ENCODE measurements around the gene GPSM1. TPM values are rescaled to one million over a fixed set of nuclear protein-coding genes. Genes with fewer than 3 reads are reported as not detected.

Gene GPSM1
- total and polyA plus RNA-seq, 2 donors (not counting 1 experiment from before 2014, with no cell fraction given), result 2.4 to 6.3 TPM

- Mint-ChIP-seq H3K4me3 (peak overlapping the region; percentile 59), H3K27me3 (no peaks in the 10 kb centered on the region), H3K27ac (no peak overlapping the region), H3K4me1 (peaks cover 9% of the 10 kb centered on the region), H3K9me3 (ENCODE audit: insufficient read depth) (no peaks in the 10 kb centered on the region)
- no peak overlapping the region for H3K4me3 ChIP-seq (ENCODE audit: control extremely low read depth in 1 of 5, extremely low read depth in 1 of 5, insufficient read depth in 1 of 5, low read depth in 2 of 5, low read length in 4 of 5)
- peak; percentile 79 for ATAC-seq (ENCODE audit: low read depth)
- H3K4me1 ChIP-seq (ENCODE audit: control insufficient read depth in 2 of 2, insufficient read depth in 2 of 2, low read length in 2 of 2), result peaks cover 3 to 6% of the 10 kb centered on the region in 2 donors
- peak overlapping the region; percentile 55 for H3K4me2 ChIP-seq (replicated peaks; ENCODE audit: low read depth, low read length, poor library complexity, severe bottlenecking)
- peak; percentile 72 for DNase-seq
- WGBS (ENCODE audit: insufficient coverage), result 51% methylated on average over 54 of the region's 60 CpGs
- H3K9ac ChIP-seq (ENCODE audit: low read length), result no peak overlapping the region
- no peaks in the 10 kb centered on the region for H4K20me1 ChIP-seq (ENCODE audit: control insufficient read depth, insufficient read depth, low read length, poor library complexity, severe bottlenecking)
- no peaks in the 10 kb centered on the region for H3K27me3 ChIP-seq (replicated peaks in 1 of 4; ENCODE audit: control extremely low read depth in 1 of 4, control insufficient read depth in 3 of 4, insufficient read depth in 4 of 4, low read length in 3 of 4)
- intact Hi-C loops (cut with micrococcal nuclease), result loop anchor here (1.0 kb wide), 1 partner anchor 21 kb away; the partner anchor contains the start of gene DNLZ
- peak overlapping the region; percentile 14 for H2AFZ ChIP-seq (ENCODE audit: insufficient read depth, low read depth, low read length, poor library complexity, severe bottlenecking)
- no peaks in the 10 kb centered on the region for H3K9me3 ChIP-seq (ENCODE audit: control extremely low read depth in 1 of 3, control insufficient read depth in 2 of 3, insufficient read depth in 1 of 3, low read length in 2 of 3)
- H3K79me2 ChIP-seq (ENCODE audit: control insufficient read depth, insufficient read depth, low read length), result no peaks in the 10 kb centered on the region
- H3K36me3 ChIP-seq (replicated peaks in 1 of 2; ENCODE audit: control extremely low read depth in 1 of 2, control insufficient read depth in 1 of 2, extremely low read depth in 1 of 2, insufficient read depth in 2 of 2, low read length in 1 of 2), result no peaks in the 10 kb centered on the region
- no peak overlapping the region for H3K27ac ChIP-seq (ENCODE audit: low read length in 2 of 2)
- ChIA-PET CTCF (interaction anchor here (0.6 kb wide), 1 partner anchor 1081 kb away, joined by 3 read pairs; the partner anchor contains the start of genes EXD3 and NOXA1), POLR2A (no interaction called here)
- TF ChIP-seq EZH2 (IDR thresholded peaks at IDR 0.05; ENCODE audit: borderline replicate concordance, insufficient read depth, low read depth, low read length, poor library complexity, severe bottlenecking) (no peak), CTCF (IDR thresholded peaks at IDR 0.05) (no peak)
Observed at GRCh38 chr9:136342181-136343120, 15.1 kb downstream of the GPSM1 start.

Data from B cell (primary cell).